Stimulated activated CD8-positive, alpha-beta memory T cell treated with anti-CD3 and anti-CD28 coated beads, Interleukin-15, amount 100 ng/mL, for 4 hours (primary cell): Measurements from ENCODE around the gene SLC43A2.

ENCODE experiments used
- DNase-seq, 2 donors: peaks; one replicate each; pipeline ENCODE4 v3.0.0-alpha.2; 2020; ENCODE audit warnings: low read depth in 2 of 2

Gene SLC43A2

GRCh38 chr17:1562176-1562643 is 66.4 kb downstream of the SLC43A2 start:
- no peak for DNase-seq

GRCh38 chr17:1561420-1562175 is 67.0 kb downstream of the SLC43A2 start:
- no peak for DNase-seq

- DNase-seq, result no peak
Measured at GRCh38 chr17:1560858-1561355, 67.7 kb downstream of the SLC43A2 start.

GRCh38 chr17:1560101-1560857 is 68.4 kb downstream of the SLC43A2 start:
- no peak for DNase-seq

GRCh38 chr17:1559047-1560043 is 69.3 kb downstream of the SLC43A2 start:
- DNase-seq, result no peak

GRCh38 chr17:1558401-1558800 is 70.2 kb downstream of the SLC43A2 start:
- DNase-seq, result no peak

- DNase-seq, result no peak
Measured at GRCh38 chr17:1557355-1558095, 71.1 kb downstream of the SLC43A2 start.

GRCh38 chr17:1555651-1556471 is 72.8 kb downstream of the SLC43A2 start:
- no peak for DNase-seq

GRCh38 chr17:1554751-1555540 is 73.7 kb downstream of the SLC43A2 start:
- no peak for DNase-seq

GRCh38 chr17:1553354-1554266 is 75.0 kb downstream of the SLC43A2 start:
- no peak for DNase-seq

- no peak for DNase-seq
Measured at GRCh38 chr17:1552932-1553331, 75.7 kb downstream of the SLC43A2 start.

GRCh38 chr17:1551741-1552140 is 76.9 kb downstream of the SLC43A2 start:
- DNase-seq, result no peak

- no peak for DNase-seq
Measured at GRCh38 chr17:1548032-1548431, 80.6 kb downstream of the SLC43A2 start.

- no peak for DNase-seq
Measured at GRCh38 chr17:1546292-1546922, 82.2 kb downstream of the SLC43A2 start.

- DNase-seq, result no peak
Measured at GRCh38 chr17:1545618-1546017, 83.0 kb downstream of the SLC43A2 start.

GRCh38 chr17:1542316-1542715 is 86.3 kb downstream of the SLC43A2 start:
- DNase-seq, result no peak

- DNase-seq, result no peak
Measured at GRCh38 chr17:1541367-1541904, 87.2 kb downstream of the SLC43A2 start.
